Nephron (organoid): ENCODE results near the gene FOXN4.

Experiments used
- H3K27ac Mint-ChIP-seq, 3 experiments: 2 replicates each; pipeline ENCODE4 v1.8.0; 2020; ENCODE audit warnings: mixed read lengths in 3 of 3, mild to moderate bottlenecking in 2 of 3, moderate library complexity in 1 of 3
- H3K27me3 Mint-ChIP-seq: 2 replicates; pipeline ENCODE4 v1.8.0; 2021; ENCODE audit warnings: low read depth, mild to moderate bottlenecking, moderate library complexity, mixed read lengths
- H3K36me3 Mint-ChIP-seq: 2 replicates; pipeline ENCODE4 v1.8.0; 2020; ENCODE audit warnings: low read depth, mixed read lengths
- H3K4me1 Mint-ChIP-seq: 2 replicates; pipeline ENCODE4 v1.8.0; 2020; ENCODE audit warnings: mixed read lengths
- H3K4me3 Mint-ChIP-seq, 3 experiments: 2 replicates each; pipeline ENCODE4 v1.8.0; 2020; ENCODE audit warnings: mild to moderate bottlenecking in 3 of 3, mixed read lengths in 3 of 3, moderate library complexity in 2 of 3
- H3K9me3 Mint-ChIP-seq: 2 replicates; pipeline ENCODE4 v1.8.0; 2020; ENCODE audit warnings: mixed read lengths
- CTCF ChIP-seq, 3 experiments: fragments of 200-600 bp; sonication (generic); IDR thresholded peaks; one replicate each; pipeline ENCODE4 v1.5.0; 2021; ENCODE audit warnings: antibody characterized with exemption in 3 of 3; ENCODE audit not compliant: unreplicated experiment in 3 of 3

Gene FOXN4

GRCh38 chr12:109289551-109289950, 19.5 kb downstream of the FOXN4 start:
- H3K9me3 Mint-ChIP-seq, result no peaks in the 10 kb centered on the region
- TF ChIP-seq CTCF (IDR thresholded peaks at IDR 0.05; ENCODE audit: unreplicated experiment in 3 of 3), result no peak

GRCh38 chr12:109289004-109289403, 20.1 kb downstream of the FOXN4 start:
- TF ChIP-seq CTCF (IDR thresholded peaks at IDR 0.05; ENCODE audit: unreplicated experiment in 3 of 3), result no peak
- no peaks in the 10 kb centered on the region for H3K9me3 Mint-ChIP-seq
- H3K27ac Mint-ChIP-seq, result no peak overlapping the region
- no peaks in the 10 kb centered on the region for H3K36me3 Mint-ChIP-seq
- peaks cover 33% of the 10 kb centered on the region for H3K27me3 Mint-ChIP-seq
- no peaks in the 10 kb centered on the region for H3K4me1 Mint-ChIP-seq
- H3K4me3 Mint-ChIP-seq, result no peak overlapping the region

More at GRCh38 chr12:109289551-109289950, 19.5 kb downstream of the FOXN4 start:
- no peak overlapping the region for H3K27ac Mint-ChIP-seq
- H3K36me3 Mint-ChIP-seq, result no peaks in the 10 kb centered on the region
- H3K4me1 Mint-ChIP-seq, result no peaks in the 10 kb centered on the region
- H3K27me3 Mint-ChIP-seq, result peaks cover 34% of the 10 kb centered on the region
- H3K4me3 Mint-ChIP-seq, result no peak overlapping the region

GRCh38 chr12:109288571-109288970, 20.5 kb downstream of the FOXN4 start:
- no peaks in the 10 kb centered on the region for H3K4me1 Mint-ChIP-seq
- no peaks in the 10 kb centered on the region for H3K36me3 Mint-ChIP-seq
- no peak for TF ChIP-seq CTCF (IDR thresholded peaks at IDR 0.05; ENCODE audit: unreplicated experiment in 3 of 3)
- H3K4me3 Mint-ChIP-seq, result no peak overlapping the region
- H3K9me3 Mint-ChIP-seq, result no peaks in the 10 kb centered on the region
- peaks cover 30% of the 10 kb centered on the region for H3K27me3 Mint-ChIP-seq
- no peak overlapping the region for H3K27ac Mint-ChIP-seq

GRCh38 chr12:109287811-109288469, 21.1 kb downstream of the FOXN4 start:
- no peaks in the 10 kb centered on the region for H3K36me3 Mint-ChIP-seq
- H3K9me3 Mint-ChIP-seq, result no peaks in the 10 kb centered on the region
- peaks cover 27% of the 10 kb centered on the region for H3K27me3 Mint-ChIP-seq
- no peak for TF ChIP-seq CTCF (IDR thresholded peaks at IDR 0.05; ENCODE audit: unreplicated experiment in 3 of 3)
- H3K27ac Mint-ChIP-seq, result no peak overlapping the region
- no peaks in the 10 kb centered on the region for H3K4me1 Mint-ChIP-seq
- no peak overlapping the region for H3K4me3 Mint-ChIP-seq

DNA sequence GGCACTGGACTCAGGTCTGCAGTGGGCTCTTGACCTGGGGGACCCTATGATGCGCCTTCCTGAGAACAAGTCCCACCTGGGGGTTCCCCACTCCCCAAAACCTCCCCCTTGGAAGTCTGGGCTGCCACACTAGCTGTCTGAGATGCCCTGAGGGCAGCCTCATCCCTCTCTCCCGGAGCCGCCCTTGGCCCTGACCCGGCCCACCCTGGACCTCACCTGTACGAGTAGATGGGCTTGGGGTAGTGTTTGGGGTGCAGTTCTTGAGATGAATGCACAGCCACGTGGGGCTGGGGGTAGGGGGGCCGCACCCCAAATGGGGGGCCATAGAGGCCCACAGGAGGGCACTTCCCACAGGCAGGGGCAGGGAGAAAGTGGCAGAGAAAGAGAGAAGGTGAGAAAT, 21.9 kb downstream of the FOXN4 start:
- no peak for TF ChIP-seq CTCF (IDR thresholded peaks at IDR 0.05; ENCODE audit: unreplicated experiment in 3 of 3)
- Mint-ChIP-seq H3K4me1 (no peaks in the 10 kb centered on the region), H3K9me3 (no peaks in the 10 kb centered on the region), H3K27me3 (peaks cover 22% of the 10 kb centered on the region), H3K27ac (no peak overlapping the region), H3K4me3 (no peak overlapping the region), H3K36me3 (no peaks in the 10 kb centered on the region)

GRCh38 chr12:109286652-109287051, 22.4 kb downstream of the FOXN4 start:
- Mint-ChIP-seq H3K27ac (no peak overlapping the region), H3K9me3 (no peaks in the 10 kb centered on the region), H3K36me3 (no peaks in the 10 kb centered on the region), H3K27me3 (peaks cover 21% of the 10 kb centered on the region), H3K4me1 (no peaks in the 10 kb centered on the region), H3K4me3 (no peak overlapping the region)
- no peak for TF ChIP-seq CTCF (IDR thresholded peaks at IDR 0.05; ENCODE audit: unreplicated experiment in 3 of 3)
